H1 (cell line): ENCODE measurements around the gene RESF1.

Experiments used
- CREB1 ChIP-seq: IDR thresholded peaks from 2 replicates; pipeline ENCODE4 v1.6.1; 2012; ENCODE audit warnings: inconsistent platforms
- TAF1 ChIP-seq: IDR thresholded peaks from 2 replicates; pipeline ENCODE4 v1.6.1; 2011; ENCODE audit warnings: mild to moderate bottlenecking, low read depth, low read length
- TF ChIP-seq, protein P1 (sequence below), 3 experiments: IDR thresholded peaks; 1 replicate in 2 of 3; 2 replicates in 1 of 3; pipeline versions ENCODE4 v1.5.1 to v1.6.1; 2011; ENCODE audit warnings: low read length in 3 of 3, mild to moderate bottlenecking in 3 of 3, inconsistent platforms in 2 of 3, low read depth in 1 of 3, moderate library complexity in 1 of 3; ENCODE audit not compliant: insufficient read depth in 1 of 3; ENCODE audit errors: control extremely low read depth in 1 of 3

DNA sequence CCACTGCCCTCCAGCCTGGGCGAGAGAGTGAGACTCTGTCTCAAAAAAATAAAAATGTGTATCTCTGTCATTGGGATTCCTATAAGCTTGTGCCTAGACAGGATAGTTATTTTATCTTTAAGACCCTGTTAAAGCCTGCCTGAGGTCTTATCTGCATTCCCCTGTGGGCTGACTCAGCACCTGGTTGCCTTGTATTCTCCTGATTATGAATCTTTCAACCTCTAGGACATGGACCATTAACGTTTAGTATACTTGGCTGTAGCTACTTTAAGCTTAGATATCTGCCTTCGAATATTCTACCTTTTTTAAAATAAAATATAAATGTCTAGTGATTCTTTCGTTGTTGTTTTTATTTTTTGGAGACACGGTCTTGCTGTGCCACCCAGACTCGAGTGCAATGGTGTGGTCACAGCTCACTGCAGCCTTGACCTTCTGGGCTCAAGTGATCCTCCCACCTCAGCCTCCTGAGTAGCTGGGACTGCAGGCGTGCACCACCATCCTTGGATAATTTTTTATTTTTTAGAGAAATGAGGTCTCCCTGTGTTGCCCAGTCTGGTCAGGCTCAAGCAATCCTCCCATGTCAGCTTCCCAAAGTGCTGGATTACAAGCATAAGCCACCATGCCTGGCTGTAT is 41.3 kb downstream of the RESF1 start:
- TF ChIP-seq CREB1 (no peak), TAF1 (no peak)
- TF ChIP-seq, protein P1, sequence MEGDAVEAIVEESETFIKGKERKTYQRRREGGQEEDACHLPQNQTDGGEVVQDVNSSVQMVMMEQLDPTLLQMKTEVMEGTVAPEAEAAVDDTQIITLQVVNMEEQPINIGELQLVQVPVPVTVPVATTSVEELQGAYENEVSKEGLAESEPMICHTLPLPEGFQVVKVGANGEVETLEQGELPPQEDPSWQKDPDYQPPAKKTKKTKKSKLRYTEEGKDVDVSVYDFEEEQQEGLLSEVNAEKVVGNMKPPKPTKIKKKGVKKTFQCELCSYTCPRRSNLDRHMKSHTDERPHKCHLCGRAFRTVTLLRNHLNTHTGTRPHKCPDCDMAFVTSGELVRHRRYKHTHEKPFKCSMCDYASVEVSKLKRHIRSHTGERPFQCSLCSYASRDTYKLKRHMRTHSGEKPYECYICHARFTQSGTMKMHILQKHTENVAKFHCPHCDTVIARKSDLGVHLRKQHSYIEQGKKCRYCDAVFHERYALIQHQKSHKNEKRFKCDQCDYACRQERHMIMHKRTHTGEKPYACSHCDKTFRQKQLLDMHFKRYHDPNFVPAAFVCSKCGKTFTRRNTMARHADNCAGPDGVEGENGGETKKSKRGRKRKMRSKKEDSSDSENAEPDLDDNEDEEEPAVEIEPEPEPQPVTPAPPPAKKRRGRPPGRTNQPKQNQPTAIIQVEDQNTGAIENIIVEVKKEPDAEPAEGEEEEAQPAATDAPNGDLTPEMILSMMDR (IDR thresholded peaks at IDR 0.05; ENCODE audit: control extremely low read depth in 1 of 3, insufficient read depth in 1 of 3, low read depth in 1 of 3, low read length in 3 of 3) = no peak
